RCC 7860 (cell line): Measurements from ENCODE around the gene BHMT.

Experiments used
- DNase-seq: peaks from one replicate; pipeline ENCODE4 v3.0.0-alpha.2; 2015; ENCODE audit warnings: low spot score
- FAIRE-seq: peaks from 2 replicates; lab custom pipeline; 2012; peaks lifted over from hg19 to GRCh38; lab: Jason Lieb, UNC

BHMT gene, protein sequence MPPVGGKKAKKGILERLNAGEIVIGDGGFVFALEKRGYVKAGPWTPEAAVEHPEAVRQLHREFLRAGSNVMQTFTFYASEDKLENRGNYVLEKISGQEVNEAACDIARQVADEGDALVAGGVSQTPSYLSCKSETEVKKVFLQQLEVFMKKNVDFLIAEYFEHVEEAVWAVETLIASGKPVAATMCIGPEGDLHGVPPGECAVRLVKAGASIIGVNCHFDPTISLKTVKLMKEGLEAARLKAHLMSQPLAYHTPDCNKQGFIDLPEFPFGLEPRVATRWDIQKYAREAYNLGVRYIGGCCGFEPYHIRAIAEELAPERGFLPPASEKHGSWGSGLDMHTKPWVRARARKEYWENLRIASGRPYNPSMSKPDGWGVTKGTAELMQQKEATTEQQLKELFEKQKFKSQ

DNA sequence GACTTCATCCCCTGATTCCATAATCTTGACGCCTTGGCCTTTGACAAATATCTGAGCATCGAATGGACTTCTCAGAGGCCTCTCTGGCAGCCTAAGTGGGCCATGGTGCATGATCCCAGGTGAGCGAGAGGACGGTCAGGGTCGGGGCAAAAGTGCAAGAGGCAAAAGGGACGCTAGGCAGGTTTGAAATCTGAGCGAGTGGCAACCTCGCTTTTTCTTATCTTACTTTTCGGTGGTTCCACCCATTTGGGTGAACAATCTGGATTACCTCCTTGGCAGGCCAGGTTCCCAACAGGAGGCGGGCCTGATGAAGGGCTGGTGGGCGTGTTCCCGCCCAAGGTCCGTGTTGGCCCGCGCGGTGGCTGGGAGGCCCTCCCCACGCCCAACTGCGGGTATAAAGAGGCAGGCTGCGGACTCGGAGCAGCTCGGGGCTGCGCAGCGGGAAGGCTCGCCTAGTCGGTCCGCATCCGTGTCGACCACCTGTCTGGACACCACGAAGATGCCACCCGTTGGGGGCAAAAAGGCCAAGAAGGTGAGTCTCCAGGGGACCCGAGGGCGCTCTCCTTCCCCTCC, at the start of gene BHMT:
Gene BHMT (plus strand): TSS at position 423 of the 573 bp plus-strand sequence. CDS start 77 bp downstream, at position 500.
- no peak for DNase-seq
- no peak for FAIRE-seq

DNA sequence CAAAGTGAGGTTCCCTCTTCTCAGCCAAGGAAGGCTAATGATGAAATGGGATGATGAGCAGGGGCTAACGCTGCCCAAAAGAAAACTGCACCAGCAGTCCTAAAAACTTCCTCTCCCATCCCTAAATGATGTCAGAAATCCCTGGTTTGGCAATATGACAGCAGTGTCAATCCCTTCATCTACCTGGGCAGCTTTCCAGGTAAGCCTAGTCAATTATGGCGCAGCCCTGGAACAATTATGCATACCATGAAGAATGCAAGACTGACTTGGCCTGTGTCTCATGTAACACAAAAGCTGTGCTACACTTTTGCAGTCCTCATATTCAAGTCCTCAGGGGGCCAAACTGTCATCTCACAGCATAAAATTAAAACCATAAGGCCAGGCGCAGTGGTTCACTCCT, 49.2 kb upstream of the BHMT start:
- DNase-seq (no peak), FAIRE-seq (no peak)

DNA sequence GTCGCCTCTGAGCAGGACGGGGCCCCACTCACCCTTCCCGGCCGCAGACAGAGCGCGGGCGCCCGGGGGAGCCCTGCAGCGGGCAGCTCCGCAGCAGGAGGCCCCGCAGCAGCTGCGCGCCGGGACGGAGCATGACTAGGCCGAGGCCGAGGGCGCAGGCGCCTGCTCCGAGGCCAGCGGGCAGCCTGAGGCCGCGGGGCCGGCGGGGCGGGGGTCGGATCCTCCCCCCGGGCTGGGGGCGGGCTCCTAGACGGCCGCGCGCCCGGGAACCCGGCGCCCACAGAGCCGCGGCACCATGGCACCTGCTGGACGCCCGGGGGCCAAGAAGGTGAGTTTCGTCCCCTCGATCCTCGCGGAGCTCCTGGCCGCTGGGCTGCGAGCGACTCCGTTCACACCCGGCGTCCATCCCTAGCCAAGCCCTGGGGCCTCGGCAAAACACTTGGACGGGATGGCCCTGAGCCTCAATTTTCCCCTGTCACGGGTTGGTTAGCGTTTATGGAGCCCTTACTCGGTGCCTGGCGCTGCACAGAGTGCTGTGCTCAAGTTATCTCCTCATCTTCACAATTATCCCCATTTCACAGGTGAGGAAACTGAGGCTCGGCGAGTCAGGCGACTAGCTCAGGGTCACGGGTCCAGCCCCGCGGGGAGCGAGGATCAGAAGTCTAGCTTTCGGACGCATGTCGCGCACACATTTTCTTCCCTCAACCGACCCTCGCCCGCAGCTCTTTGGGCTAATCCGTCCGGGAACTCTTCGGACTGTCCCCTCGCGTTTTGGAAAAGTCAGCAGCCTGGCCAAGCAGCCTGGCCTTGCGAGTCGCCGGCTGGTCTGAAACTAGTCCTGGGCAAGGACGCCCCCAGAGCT, 41.9 kb upstream of the BHMT start, which contains the start of the genes BHMT2 and DMGDH:
Gene BHMT2 (plus strand): TSS at position 280 of the 862 bp plus-strand sequence. CDS start 16 bp downstream, at position 296.
Gene DMGDH (minus strand): TSS at position 187 of the 862 bp plus-strand sequence. CDS start 54 bp downstream, at position 133.
- DNase-seq: peak; percentile 40
- FAIRE-seq: no peak

DNA sequence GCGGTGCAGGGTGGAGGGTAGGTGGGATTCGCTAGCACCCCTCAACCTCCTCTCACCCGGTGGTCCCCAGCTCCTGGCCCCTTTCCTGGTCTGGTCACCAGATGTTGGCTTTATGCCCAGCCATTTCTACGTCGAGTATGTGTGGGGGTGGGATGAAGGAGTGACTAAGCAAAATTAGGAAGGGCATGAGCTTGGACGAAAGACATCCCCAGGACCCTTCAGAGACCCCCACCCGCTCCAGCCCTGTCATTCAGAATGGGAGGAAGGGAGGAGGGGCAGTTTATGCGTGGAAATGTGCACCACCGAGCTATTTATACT, 41.3 kb upstream of the BHMT start:
- peak; percentile 19 for DNase-seq
- no peak for FAIRE-seq

DNA sequence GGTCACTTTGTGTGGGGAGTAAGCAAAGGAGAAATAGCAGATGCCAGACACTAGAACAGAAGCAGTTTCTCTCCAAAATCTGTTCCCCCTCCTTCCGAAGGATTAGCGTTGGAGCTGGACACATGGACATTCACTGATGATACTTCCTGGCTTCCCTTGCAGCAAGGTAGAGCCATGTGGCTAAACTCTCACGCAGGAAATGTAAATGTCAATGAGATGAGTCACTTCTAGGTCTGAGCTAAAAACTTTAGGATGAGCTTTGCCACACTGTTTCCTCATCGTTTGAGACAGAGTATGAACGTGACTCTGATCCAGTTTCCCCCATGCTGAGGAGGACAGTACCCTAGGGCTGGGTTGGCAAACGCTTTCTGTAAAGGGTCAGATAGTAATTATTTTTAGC, 37.0 kb upstream of the BHMT start:
- FAIRE-seq: peak; percentile 78
- DNase-seq: peak; percentile 72

DNA sequence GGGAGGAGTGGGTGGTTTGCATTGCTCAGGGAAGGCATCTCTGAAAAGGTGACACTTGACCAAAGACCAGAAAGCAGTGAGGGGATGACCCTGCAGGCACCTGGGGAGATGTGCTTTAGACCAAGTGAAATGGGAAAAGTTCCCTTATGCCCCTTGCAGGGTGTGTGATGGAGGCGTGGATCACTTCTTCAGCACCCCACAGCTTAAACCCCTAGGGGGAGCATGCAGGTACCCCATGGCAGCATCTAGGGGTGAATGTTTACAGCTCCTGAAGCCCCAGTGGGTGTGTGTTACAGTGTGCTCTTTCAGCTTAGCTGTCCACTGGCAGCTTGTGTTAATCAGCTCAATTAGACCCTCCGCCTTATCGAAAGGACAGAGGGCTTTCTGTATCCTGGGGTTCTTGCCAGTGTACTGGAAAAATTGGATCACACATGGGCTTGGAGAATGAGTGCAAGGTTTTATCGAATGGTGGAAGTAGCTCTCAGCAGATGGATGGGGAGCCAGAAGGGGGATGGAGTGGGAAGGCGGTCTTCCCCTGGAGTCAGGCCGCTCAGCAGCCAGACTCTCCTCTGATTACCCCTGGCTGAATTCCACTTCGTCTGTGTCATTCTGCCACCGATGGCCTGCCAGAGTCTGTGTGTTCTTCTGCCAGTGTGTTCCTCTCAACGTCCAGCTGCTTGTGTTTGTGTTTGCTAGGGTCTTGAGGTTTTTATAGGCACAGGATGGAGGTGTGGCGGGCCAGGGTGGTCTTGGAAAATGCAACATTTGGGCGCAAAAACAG, 35.8 kb upstream of the BHMT start:
- DNase-seq (no peak), FAIRE-seq (no peak)

DNA sequence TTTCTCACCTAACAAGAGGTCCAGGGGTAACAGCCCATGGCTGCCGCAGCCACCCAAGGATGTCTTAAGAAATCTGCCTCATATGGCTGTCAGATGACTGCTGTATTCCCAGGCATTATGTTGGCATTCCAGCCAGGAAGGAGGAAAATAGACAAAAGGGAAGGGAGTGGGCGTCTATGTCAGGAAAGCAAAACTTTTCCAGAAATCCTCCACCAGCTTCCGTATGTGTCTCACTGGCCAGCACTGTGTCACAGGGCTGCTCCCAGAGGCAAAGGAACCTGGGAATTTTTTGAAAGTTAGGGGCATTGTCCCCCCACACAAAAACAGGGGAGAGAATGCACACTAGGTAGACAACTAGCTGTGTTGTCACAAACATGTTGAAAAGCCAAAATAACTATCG, 34.8 kb upstream of the BHMT start:
- FAIRE-seq: no peak
- no peak for DNase-seq

DNA sequence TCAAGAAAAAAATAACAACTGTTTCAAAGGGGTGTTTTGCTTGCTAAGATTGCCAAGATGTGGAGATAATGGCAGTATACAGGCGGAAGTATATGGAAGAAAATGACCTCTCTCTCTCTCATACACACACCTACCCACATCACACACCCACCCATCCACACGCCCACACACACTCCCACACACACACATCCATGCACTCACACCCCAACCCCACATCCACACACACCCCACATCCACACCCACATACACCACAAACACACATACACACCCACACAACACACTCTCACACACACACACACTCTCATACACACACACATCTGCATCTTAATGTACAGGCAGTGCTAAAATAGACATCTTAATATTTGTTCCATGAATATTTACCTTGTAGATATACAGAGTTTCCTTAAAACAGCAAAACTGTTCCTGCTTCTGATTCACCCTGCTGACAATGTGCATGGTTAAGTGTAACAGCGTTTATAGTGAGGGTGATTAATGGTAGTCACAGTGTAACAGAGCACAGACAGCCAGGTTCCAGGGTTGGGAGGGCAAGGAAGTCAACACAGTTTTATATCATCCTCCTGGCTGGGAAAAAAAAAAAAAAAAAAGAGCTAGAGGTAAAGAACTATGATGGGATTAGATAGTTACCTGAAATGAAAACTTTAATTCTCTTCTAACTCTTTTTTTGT, 33.8 kb upstream of the BHMT start:
- FAIRE-seq: no peak
- no peak for DNase-seq

DNA sequence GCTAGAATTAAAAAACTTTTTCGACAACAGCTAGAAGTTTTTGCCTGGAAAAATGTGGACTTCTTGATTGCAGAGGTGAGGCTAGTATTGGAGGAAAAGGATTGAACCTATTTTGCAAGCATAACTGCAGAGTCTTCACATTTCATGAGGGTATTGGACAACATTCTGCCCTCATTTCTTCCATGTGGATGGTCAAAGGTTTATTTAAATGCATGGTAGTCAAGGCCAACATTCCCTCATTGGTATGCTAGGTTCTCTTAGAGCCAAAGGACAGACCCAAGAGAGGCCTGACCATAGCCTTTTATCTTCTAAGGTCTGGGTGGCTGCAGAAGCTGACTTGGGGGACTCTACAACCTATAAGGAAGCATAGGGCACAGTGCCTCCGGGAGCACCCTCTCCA, 30.8 kb upstream of the BHMT start:
- DNase-seq: no peak
- FAIRE-seq: no peak

DNA sequence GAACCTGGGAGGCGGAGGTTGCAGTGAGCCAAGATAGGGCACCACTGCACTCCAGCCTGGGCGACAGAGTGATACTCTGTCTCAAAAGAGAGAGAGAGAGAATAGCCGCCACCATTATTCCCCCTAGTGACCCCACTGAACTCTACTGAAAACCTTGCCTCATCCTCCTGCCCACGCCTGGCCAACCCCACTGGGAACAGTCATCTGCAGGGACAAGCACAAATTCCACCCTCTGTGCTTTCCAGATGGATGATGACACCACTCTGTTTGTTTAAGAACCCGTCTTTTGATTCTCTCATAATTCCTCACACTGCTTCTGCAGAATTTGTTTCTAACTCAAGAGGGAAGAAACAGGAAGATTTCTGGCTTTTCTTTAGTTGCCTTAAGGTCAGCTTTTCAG, 29.8 kb upstream of the BHMT start:
- no peak for FAIRE-seq

DNA sequence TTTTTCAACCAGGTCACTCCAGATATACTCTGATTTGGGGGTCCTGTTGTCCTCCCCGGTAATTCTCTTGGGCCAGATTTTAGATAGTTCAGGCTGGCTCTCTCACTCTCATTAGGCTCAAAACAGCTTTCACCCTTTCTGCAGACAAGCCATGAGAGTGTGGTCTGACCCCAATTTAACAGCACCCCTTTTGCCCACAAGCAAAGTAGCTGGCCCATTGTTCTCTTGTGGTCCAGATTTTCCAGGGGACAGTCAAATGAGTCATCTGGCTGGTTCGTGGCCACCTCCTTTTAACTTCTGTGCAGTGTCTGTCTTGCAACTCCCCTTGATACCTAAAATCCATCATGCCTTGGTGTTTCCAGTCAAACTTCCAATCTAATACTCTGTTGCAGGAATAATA, 25.5 kb upstream of the BHMT start:
- FAIRE-seq: no peak
- DNase-seq: no peak

More for the DNA sequence above, 29.8 kb upstream of the BHMT start:
- DNase-seq: no peak

DNA sequence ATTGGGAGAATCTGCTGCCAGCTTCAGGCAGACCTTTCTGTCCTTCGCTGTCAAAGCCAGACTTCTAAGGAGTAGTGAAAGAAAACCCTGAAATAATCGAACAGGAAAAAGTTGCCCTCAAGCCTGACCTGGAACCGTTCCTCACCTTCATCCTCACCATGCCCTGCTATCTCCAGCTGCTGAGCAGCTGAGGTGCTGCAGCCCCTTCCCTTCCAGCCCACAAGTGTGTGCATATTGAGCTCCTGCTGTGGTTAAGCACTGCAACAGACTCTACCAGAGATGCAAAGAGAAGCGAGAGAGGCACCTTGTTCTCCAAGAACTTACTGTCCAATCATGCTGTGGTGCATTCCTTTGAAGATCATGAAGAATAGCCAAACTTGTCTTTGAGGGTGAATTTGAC, 23.1 kb upstream of the BHMT start:
- FAIRE-seq (no peak), DNase-seq (no peak)

DNA sequence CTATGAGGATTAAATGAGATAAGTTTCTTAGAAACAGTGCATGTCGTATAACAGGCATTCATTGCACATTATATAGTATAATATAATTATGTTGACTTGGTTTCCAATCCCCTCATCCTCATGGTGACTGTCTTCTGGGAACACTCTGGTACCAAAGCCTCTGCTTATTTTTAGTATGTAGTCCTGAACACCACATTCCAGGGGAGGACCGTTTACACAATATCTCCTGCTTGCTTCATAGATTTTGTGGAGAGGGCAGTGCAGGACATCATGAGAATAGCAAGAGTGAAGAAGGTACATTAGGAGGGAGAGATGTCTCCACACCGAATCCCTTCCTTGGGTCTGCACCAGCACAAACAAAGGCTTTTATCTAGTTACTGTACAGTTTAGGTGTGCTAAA, 20.5 kb upstream of the BHMT start:
- DNase-seq (no peak), FAIRE-seq (no peak)

DNA sequence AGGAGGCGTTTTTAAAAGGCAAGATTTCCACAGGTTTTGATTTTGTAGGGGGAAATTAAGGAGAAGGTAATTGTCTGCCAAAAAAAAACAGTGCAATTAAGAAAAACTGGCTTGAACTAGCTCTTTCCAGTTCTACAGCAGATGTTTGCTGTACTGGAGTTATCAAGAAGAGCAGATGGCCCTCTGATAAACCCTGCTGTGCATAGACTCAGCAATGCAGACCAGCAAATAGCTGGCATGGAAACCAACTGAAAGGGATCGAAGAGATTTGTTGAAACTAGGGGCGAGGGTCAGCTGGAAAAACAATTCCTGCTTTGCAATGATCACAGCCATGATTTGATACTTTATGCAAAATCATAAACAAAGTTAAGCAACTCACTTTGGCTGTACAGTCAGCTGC, 17.8 kb upstream of the BHMT start:
- no peak for FAIRE-seq

DNA sequence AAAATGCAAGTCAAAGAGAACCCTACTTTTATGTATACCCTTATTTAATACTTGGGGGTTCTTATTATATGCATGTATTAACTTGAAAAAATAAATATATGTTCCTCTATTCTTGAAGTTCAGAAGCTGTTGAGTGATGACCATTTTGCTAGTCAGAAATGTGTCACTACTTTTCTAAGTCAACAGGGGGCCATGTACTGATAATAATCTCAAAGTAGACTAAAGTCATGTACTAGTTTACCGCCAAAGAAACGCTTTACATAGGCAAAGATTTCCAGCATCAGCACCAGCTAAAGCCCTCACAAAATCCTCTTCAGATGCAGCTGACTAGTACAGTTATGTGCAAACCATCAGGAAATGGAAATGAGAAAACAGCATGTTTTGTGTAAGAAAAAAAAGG, 5.7 kb upstream of the BHMT start:
- DNase-seq (no peak), FAIRE-seq (no peak)

More for the DNA sequence above, 17.8 kb upstream of the BHMT start:
- no peak for DNase-seq

DNA sequence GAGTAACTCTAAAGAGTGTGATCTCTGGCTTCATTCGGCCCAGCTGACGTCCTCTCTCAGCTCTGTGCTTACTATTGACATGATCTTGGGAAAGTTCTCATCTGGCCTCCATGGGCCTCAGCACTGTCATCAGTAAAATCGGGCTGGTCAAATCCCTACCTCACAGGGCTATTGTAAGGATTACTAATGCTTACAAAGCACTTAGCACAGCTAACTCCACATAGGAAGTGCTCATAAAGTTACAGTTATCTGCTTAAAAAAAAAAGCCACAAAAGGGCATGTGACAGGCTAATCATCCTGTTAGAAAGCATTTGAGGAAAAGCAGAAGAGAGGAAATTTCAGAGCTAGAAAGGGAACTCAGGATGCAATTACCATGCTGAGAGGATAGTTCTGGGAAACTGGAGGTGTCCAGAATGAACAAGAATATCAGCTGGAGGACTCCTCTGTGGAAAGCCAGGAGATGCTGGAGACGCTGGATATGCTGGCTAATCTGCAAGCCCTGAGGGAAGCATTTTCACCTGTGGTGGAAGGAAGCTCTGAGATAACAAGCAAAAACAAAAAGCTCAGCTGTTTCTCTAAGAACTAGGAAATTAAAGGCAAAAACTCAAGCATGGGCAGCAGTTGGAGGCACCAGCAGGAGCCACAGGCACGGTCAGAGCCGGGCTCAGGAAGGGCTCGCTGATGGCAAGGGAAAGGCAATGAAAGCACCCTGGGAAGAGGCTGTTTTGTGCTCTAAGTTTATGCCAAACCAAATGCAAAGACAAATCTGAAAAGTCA, 4.4 kb upstream of the BHMT start:
- FAIRE-seq (no peak), DNase-seq (peak; percentile 28)

DNA sequence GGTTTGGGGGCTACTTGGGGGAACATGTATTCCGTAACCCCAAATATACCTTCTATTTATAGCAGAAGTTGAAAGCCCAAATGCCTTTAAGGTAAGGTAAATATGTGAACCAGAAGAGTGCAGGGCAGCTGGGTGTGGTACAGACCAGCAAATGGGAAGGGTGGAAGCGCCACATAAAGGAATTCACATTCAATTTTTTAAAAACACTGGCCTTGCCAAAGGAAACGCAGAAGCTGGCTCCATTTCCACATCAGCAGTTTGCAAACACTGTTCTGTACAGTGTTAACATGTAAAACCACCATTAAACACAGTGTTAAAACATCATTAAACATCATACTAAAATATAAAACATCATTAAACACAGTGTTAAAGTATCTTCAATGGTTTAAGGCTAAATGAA, 3.5 kb upstream of the BHMT start:
- DNase-seq (no peak), FAIRE-seq (no peak)

DNA sequence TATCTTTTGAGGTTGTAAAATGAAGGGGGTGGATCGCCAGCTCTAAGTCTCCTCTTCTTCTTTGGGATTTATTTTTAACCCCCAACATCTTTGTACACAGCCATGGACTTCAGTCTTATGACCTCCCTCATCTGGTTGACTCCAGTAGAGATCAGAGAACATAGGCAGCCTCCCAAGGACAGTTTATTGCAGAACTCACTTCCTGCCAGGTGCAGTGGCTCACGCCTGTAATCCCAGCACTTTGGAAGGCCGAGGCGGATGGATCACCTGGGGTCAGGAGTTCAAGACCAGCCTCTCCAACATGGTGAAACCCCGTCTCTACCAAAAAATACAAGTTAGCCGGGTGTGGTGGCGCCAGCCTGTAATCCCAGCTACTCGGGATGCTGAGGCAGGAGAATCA, 2.8 kb upstream of the BHMT start:
- no peak for FAIRE-seq
- no peak for DNase-seq
